Measurements from ENCODE around the gene CREB3L1. TPM values are rescaled to one million over a fixed set of nuclear protein-coding genes. Genes with fewer than 3 reads are reported as not detected.

The CREB3L1 gene
- total and polyA plus RNA-seq, 2 of the 13 experiments (the other 11 are each of a cell fraction or from before 2014, with no cell fraction given) = not detected

- TF ChIP-seq ZNF18 (CRISPR knock-in tag; IDR thresholded peaks at IDR 0.05; ENCODE audit: insufficient replicate concordance) = peak; percentile 39
- no peak for TF ChIP-seq KIAA2018 (CRISPR knock-in tag; IDR thresholded peaks at IDR 0.05; ENCODE audit: borderline replicate concordance)
- no peak for TF ChIP-seq SIX1 (CRISPR knock-in tag; IDR thresholded peaks at IDR 0.05; ENCODE audit: borderline replicate concordance)
- TF ChIP-seq AKAP8 (CRISPR knock-in tag; IDR thresholded peaks at IDR 0.05) = no peak
- no peak for TF ChIP-seq SNRNP70 (IDR thresholded peaks at IDR 0.05; ENCODE audit: low read depth, low read length)
- no peak for TF ChIP-seq ZBTB42 (CRISPR knock-in tag; IDR thresholded peaks at IDR 0.05)
- peak; percentile 38; the same call in 1 of the 2 replicates for TF ChIP-seq TBX2 (CRISPR knock-in tag; IDR thresholded peaks at IDR 0.05; ENCODE audit: borderline replicate concordance)
- TF ChIP-seq TEAD2 (CRISPR knock-in tag; IDR thresholded peaks at IDR 0.05) = no peak
- no peak for TF ChIP-seq CREBL2 (CRISPR knock-in tag; IDR thresholded peaks at IDR 0.05; ENCODE audit: borderline replicate concordance)
- TF ChIP-seq ZNF20 (CRISPR knock-in tag; IDR thresholded peaks at IDR 0.05) = no peak
- TF ChIP-seq ZNF761 (CRISPR knock-in tag; conservative IDR thresholded peaks at IDR 0.05) = no peak
- no peak for TF ChIP-seq PBX3 (CRISPR knock-in tag; IDR thresholded peaks at IDR 0.05; ENCODE audit: borderline replicate concordance)
- TF ChIP-seq ONECUT2 (CRISPR knock-in tag; IDR thresholded peaks at IDR 0.05) = no peak
- no peak for TF ChIP-seq ZNF724P (CRISPR knock-in tag; IDR thresholded peaks at IDR 0.05; ENCODE audit: borderline replicate concordance)
- TF ChIP-seq ZFX (CRISPR knock-in tag; IDR thresholded peaks at IDR 0.05; ENCODE audit: low read depth) = peak; percentile 68
- no peak for TF ChIP-seq ZNF276 (CRISPR knock-in tag; IDR thresholded peaks at IDR 0.05; ENCODE audit: low read depth)
- no peak for TF ChIP-seq ZNF839 (CRISPR knock-in tag; IDR thresholded peaks at IDR 0.05; ENCODE audit: borderline replicate concordance)
Measured at GRCh38 chr11:46254133-46254491, 23.4 kb upstream of the CREB3L1 start (continued).
